ENCODE measurements around the gene FBXO31.

Gene FBXO31

DNA sequence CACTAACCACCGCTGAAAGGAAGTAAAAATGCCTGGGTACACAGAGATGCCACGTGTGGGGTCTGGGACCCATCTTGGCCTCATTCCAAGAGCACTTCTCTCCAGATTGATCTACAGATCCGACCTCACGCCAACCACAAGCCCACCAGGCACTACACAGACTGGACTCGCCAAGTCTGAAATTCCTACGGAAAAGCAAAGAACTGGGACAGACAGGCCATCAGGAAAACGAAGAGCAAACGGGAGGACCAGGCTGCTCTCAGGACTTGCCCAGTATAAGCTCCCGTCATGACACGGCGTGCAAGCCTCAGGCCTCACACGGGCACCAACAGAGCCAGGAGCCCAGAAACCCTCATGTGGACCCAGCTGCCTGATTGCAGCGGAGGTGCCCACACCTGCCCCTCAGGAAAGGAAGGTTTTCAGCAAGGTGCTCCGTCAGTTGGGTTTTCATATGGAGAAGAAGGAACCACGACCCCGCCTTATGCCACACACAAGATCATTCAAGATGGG, 46.3 kb downstream of the FBXO31 start:
- Histone ChIP-seq H3K9me3 (ENCODE audit: low read length) (no peaks in the 10 kb centered on the region), H3K36me3 (ENCODE audit: insufficient read depth, low read length) (peaks cover 52% of the 10 kb centered on the region), H3K27me3 (ENCODE audit: control insufficient read depth in 1 of 2, insufficient read depth in 2 of 2, low read length in 2 of 2) (no peaks in the 10 kb centered on the region), H3K4me3 (ENCODE audit: low read depth in 1 of 2, low read length in 2 of 2) (no peak overlapping the region), H3K27ac (ENCODE audit: low read depth, low read length) (no peak overlapping the region), H3K9ac (ENCODE audit: low read length) (no peak overlapping the region), H3K4me1 (ENCODE audit: insufficient read depth, low read length) (no peaks in the 10 kb centered on the region)

DNA sequence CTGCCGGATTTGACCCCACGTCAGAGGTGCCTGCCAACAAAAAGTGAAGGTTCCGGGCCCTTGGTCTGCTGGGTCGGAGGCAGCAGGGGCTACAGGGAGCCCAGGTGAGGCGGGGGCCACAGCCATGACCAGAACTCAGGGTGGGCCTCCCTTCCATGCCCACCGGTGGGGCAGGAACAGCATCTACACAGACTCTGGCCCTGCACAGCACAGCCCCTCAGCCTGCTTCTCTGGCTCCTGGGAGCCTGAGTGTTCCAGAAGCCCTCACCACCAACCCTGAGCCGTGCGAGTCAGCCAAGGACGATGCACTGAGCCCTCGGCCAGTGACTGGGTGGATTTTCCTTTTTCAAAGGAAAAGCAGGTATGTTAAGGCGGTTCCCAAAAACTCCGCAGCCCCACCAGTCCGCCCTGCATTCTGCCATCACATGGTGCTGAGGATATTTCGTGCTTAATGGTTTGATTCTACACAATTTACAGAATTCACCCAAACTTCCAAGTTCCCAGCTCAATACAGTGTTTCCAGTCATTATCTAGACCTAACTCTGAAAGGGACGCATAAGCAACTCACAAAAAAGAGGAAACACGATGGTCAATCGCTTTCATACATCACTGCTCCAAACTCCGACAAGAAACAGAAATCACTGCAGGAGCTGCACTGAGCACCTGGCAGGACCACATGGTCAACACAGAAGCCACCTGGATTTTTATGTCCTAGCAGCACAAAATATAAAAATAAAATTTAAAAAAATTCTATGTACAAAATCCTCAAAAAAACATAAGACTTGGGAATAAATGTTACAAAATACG, 46.9 kb downstream of the FBXO31 start:
- peaks cover 47% of the 10 kb centered on the region for H3K36me3 ChIP-seq (ENCODE audit: insufficient read depth, low read length)
- no peaks in the 10 kb centered on the region for H3K27me3 ChIP-seq (ENCODE audit: control insufficient read depth in 1 of 2, insufficient read depth in 2 of 2, low read length in 2 of 2)
- H3K4me3 ChIP-seq (ENCODE audit: low read depth in 1 of 2, low read length in 2 of 2), result no peak overlapping the region

DNA sequence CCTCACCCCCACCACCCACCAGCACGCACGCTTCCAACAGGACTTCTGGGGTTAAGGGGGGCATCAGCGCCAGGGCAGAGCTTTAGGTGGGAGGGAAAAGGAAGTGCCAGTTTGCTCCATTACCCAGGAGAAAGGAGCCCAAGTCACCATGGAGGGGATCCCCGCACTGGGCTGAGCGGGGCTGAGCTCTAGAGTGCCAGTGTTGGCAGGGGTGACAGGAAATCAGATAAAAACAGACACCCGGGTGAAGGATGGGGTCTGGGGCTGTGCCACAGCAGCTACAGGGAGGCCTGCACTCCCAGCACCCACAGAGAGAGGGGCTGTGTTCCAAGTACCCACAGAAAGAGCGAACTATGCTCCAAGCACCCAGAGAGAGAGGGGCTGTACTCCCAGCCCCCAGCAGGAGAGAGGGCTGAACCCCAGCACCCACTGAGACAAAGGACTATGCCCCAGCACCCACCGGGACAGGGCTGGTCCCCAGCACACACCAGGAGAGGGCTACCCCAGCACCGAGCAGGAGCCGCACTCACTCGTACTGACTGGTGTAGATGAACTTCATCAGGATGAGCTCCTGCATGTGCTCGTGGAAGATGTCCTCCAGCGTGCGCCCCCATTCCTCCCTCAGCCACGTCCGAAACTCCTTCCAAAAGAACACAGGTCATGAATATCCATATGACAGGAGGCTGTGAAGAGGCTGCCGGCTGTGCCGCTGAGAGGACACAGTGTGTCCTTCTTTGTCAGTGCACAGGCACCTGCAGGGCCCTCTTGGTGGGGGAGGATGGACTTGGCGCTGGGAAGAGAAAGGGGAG, 47.7 kb downstream of the FBXO31 start:
- Histone ChIP-seq H3K27me3 (ENCODE audit: control insufficient read depth in 1 of 2, insufficient read depth in 2 of 2, low read length in 2 of 2) (no peaks in the 10 kb centered on the region), H3K4me3 (ENCODE audit: low read depth in 1 of 2, low read length in 2 of 2) (no peak overlapping the region), H3K9me3 (ENCODE audit: low read length) (no peaks in the 10 kb centered on the region), H3K27ac (ENCODE audit: low read depth, low read length) (no peak overlapping the region), H3K9ac (ENCODE audit: low read length) (no peak overlapping the region), H3K36me3 (ENCODE audit: insufficient read depth, low read length) (peaks cover 51% of the 10 kb centered on the region), H3K4me1 (ENCODE audit: insufficient read depth, low read length) (no peaks in the 10 kb centered on the region)

More for the DNA sequence above, 46.9 kb downstream of the FBXO31 start:
- Histone ChIP-seq H3K27ac (ENCODE audit: low read depth, low read length) (no peak overlapping the region), H3K9ac (ENCODE audit: low read length) (no peak overlapping the region), H3K9me3 (ENCODE audit: low read length) (no peaks in the 10 kb centered on the region), H3K4me1 (ENCODE audit: insufficient read depth, low read length) (no peaks in the 10 kb centered on the region)

DNA sequence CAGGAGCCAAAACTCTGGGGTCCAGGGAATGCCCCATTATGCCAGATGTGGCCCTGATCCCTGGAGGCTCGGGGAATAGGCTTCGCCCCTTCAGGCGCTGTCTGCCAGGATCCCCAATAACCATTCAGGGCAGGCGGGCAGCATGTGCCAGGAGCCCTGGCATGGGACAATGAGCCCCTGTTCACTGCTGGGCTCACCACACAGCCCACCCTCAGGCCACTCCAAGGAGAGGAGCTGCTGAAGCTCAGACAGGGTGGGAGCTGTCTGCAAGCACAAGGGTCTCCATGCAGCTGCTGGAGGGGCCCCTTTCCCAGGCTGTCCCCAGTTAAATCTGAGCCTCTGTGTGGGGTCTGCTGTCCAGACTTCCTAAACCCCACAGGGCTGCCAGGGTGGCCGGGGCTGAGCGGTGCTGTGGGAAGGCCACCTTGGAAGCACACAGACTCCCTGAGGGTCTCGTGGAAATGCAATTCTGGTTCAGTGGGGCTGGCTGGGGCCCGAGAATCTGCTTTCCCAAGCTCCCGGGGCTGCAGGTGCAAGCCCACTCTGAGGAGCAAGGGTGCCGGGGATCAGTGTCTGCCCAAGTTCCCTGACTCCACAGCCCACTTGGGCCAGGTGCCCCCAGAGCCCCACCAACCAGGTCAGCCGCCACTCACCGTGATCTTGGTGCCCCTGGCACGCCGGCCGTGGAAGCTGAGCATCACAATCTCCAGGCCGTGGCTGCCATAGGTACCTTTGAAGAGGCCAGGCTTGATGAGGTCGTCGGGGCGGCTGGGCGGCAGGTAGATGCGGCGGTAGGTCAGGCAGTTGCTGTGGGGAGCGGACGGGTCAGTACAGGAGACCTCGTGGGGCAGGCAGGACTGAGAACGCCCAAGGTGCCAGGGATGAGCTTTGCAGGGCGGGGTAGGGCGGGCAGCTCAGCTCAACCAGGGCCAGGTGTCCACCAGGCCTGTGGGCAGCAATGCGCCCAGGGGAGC, 48.6 kb downstream of the FBXO31 start:
- no peaks in the 10 kb centered on the region for H3K4me1 ChIP-seq (ENCODE audit: insufficient read depth, low read length)
- H3K27ac ChIP-seq (ENCODE audit: low read depth, low read length), result no peak overlapping the region
- H3K4me3 ChIP-seq (ENCODE audit: low read depth in 1 of 2, low read length in 2 of 2), result no peak overlapping the region
- H3K9me3 ChIP-seq (ENCODE audit: low read length), result no peaks in the 10 kb centered on the region
- H3K9ac ChIP-seq (ENCODE audit: low read length), result no peak overlapping the region
- H3K27me3 ChIP-seq (ENCODE audit: control insufficient read depth in 1 of 2, insufficient read depth in 2 of 2, low read length in 2 of 2), result no peaks in the 10 kb centered on the region
- peaks cover 55% of the 10 kb centered on the region for H3K36me3 ChIP-seq (ENCODE audit: insufficient read depth, low read length)

GRCh38 chr16:87333581-87334331, 49.8 kb downstream of the FBXO31 start:
- H3K9me3 ChIP-seq (ENCODE audit: low read length), result no peaks in the 10 kb centered on the region
- H3K27me3 ChIP-seq (ENCODE audit: control insufficient read depth in 1 of 2, insufficient read depth in 2 of 2, low read length in 2 of 2), result no peaks in the 10 kb centered on the region
- H3K4me1 ChIP-seq (ENCODE audit: insufficient read depth, low read length), result no peaks in the 10 kb centered on the region
- no peak overlapping the region for H3K9ac ChIP-seq (ENCODE audit: low read length)
- peaks cover 51% of the 10 kb centered on the region for H3K36me3 ChIP-seq (ENCODE audit: insufficient read depth, low read length)
- no peak overlapping the region for H3K4me3 ChIP-seq (ENCODE audit: low read depth in 1 of 2, low read length in 2 of 2)
- no peak overlapping the region for H3K27ac ChIP-seq (ENCODE audit: low read depth, low read length)

DNA sequence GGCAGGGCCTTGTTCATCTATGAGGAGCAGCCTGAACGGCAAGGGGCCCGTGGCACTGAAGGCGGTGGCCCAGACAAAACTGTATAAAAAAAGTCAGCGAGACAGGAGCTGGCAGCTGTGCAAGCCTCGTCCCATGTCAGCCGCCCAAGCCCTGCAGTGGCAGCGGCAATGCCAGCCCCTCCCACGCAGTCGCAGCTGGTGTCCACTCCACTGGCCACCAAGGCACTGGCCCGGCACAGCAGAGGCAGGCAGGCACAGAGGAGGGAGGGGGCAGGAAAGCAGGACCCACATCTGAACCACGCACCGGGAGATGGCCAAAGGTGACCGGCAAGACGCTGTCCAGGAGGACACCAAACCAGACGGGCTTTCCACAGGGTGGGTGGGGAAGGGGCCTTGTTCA, 50.5 kb downstream of the FBXO31 start:
- Histone ChIP-seq H3K27ac (ENCODE audit: low read depth, low read length) (no peak overlapping the region), H3K36me3 (ENCODE audit: insufficient read depth, low read length) (peaks cover 49% of the 10 kb centered on the region), H3K4me3 (ENCODE audit: low read depth in 1 of 2, low read length in 2 of 2) (no peak overlapping the region)

DNA sequence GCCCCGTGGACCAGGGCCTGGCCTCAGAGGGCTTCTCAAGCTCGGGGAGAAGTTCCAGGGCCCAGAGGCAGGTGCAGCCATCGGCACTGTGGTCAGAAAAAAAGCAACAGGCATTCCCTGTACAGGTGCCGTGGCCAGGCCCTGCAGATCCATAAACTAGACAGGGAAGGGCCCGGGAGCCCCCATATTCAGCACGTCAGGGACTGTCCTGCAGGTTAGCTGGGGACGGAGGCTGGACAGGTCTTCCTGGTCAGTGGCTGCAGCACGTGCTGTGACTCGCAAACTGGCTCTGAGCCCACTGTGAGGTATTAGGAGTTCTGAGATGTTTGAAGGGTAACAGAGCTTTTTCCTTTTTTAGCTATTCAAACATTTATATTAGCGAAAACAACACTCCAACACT, 51.4 kb downstream of the FBXO31 start:
- Histone ChIP-seq H3K27ac (ENCODE audit: low read depth, low read length) (no peak overlapping the region), H3K36me3 (ENCODE audit: insufficient read depth, low read length) (peaks cover 49% of the 10 kb centered on the region), H3K9ac (ENCODE audit: low read length) (no peak overlapping the region)

More for the DNA sequence above, 50.5 kb downstream of the FBXO31 start:
- no peak overlapping the region for H3K9ac ChIP-seq (ENCODE audit: low read length)
- no peaks in the 10 kb centered on the region for H3K4me1 ChIP-seq (ENCODE audit: insufficient read depth, low read length)
- no peaks in the 10 kb centered on the region for H3K27me3 ChIP-seq (ENCODE audit: control insufficient read depth in 1 of 2, insufficient read depth in 2 of 2, low read length in 2 of 2)
- H3K9me3 ChIP-seq (ENCODE audit: low read length), result no peaks in the 10 kb centered on the region

GRCh38 chr16:87331241-87331801, 52.3 kb downstream of the FBXO31 start:
- H3K9ac ChIP-seq (ENCODE audit: low read length), result no peak overlapping the region
- peaks cover 49% of the 10 kb centered on the region for H3K36me3 ChIP-seq (ENCODE audit: insufficient read depth, low read length)
- no peaks in the 10 kb centered on the region for H3K27me3 ChIP-seq (ENCODE audit: control insufficient read depth in 1 of 2, insufficient read depth in 2 of 2, low read length in 2 of 2)
- H3K27ac ChIP-seq (ENCODE audit: low read depth, low read length), result no peak overlapping the region
- H3K4me3 ChIP-seq (ENCODE audit: low read depth in 1 of 2, low read length in 2 of 2), result no peak overlapping the region
- no peaks in the 10 kb centered on the region for H3K9me3 ChIP-seq (ENCODE audit: low read length)
- no peaks in the 10 kb centered on the region for H3K4me1 ChIP-seq (ENCODE audit: insufficient read depth, low read length)

More for the DNA sequence above, 51.4 kb downstream of the FBXO31 start:
- Histone ChIP-seq H3K27me3 (ENCODE audit: control insufficient read depth in 1 of 2, insufficient read depth in 2 of 2, low read length in 2 of 2) (no peaks in the 10 kb centered on the region), H3K4me1 (ENCODE audit: insufficient read depth, low read length) (no peaks in the 10 kb centered on the region), H3K4me3 (ENCODE audit: low read depth in 1 of 2, low read length in 2 of 2) (no peak overlapping the region), H3K9me3 (ENCODE audit: low read length) (no peaks in the 10 kb centered on the region)

GRCh38 chr16:87330646-87331045, 52.9 kb downstream of the FBXO31 start:
- no peaks in the 10 kb centered on the region for H3K27me3 ChIP-seq (ENCODE audit: control insufficient read depth in 1 of 2, insufficient read depth in 2 of 2, low read length in 2 of 2)
- H3K4me1 ChIP-seq (ENCODE audit: insufficient read depth, low read length), result no peaks in the 10 kb centered on the region
- H3K9me3 ChIP-seq (ENCODE audit: low read length), result no peaks in the 10 kb centered on the region
- H3K4me3 ChIP-seq (ENCODE audit: low read depth in 1 of 2, low read length in 2 of 2), result no peak overlapping the region
- peaks cover 44% of the 10 kb centered on the region for H3K36me3 ChIP-seq (ENCODE audit: insufficient read depth, low read length)
- no peak overlapping the region for H3K9ac ChIP-seq (ENCODE audit: low read length)
- H3K27ac ChIP-seq (ENCODE audit: low read depth, low read length), result no peak overlapping the region

DNA sequence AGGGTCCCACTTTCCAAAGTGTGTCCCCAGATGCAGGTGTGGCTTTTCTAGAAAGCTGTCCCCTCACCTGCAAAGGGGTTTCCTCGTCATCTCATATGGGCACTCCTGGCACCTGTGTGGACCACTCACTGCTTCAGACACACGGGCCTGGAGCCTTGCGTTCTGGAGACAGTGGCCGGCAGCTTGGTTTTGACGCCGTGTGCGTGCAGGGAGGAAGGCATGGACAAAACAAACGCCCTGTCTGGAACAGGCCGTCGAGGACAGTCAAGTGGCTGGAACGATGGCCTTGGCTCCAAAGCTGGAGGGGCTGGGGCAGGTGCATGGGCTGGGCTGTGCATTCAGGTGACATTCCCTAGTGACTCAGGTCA, 53.3 kb downstream of the FBXO31 start:
- no peak overlapping the region for H3K4me3 ChIP-seq (ENCODE audit: low read depth in 1 of 2, low read length in 2 of 2)
- H3K27me3 ChIP-seq (ENCODE audit: control insufficient read depth in 1 of 2, insufficient read depth in 2 of 2, low read length in 2 of 2), result no peaks in the 10 kb centered on the region
- no peaks in the 10 kb centered on the region for H3K9me3 ChIP-seq (ENCODE audit: low read length)
- H3K4me1 ChIP-seq (ENCODE audit: insufficient read depth, low read length), result no peaks in the 10 kb centered on the region
- H3K27ac ChIP-seq (ENCODE audit: low read depth, low read length), result no peak overlapping the region
- H3K36me3 ChIP-seq (ENCODE audit: insufficient read depth, low read length), result peaks cover 40% of the 10 kb centered on the region
- H3K9ac ChIP-seq (ENCODE audit: low read length), result no peak overlapping the region

Data from muscle layer of colon (tissue), 2 donors.